SKM-1 treated with dmso at 0.1 percent for 144 hours (cell line): ENCODE measurements around the gene ANO10.

Experiments used
- DNase-seq: peaks from one replicate; lab custom pipeline; 2025; ENCODE audit not compliant: unreplicated experiment; lab: John Stamatoyannopoulos, UW

Gene ANO10

DNA sequence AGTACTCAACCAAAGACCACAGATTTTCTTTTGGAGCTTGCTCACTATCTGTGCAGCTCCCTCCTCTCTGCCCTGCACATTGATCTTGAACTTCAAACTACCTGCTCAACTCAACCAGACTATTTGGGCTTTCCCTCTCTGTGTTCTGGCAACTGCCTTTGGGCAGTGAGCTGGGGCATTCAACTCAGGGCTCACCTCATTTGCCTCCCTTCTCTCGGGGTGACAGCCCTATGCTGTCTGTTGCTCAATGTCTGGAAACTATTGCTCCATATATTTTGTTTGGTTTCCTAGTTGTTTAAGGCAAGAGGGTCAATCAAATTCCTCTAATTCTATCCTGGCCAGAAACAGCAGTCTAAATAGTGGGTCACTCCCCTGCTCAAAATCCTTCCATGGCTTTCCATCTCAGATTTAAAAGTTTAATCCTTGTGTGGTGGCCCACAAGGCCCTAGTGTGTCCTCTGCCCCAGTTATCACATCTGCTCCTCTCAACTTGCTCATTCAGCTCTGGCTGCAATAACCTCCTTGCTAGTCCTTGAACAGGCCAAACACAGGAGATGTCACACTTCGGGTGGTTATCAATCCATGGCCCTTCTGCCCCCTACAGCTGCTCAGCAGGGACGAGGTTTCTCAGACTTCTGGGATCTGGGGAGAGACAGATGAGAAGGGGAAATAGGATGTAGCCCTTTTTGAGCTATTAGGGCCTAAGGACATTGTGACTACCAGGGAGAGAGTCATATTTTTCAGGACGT lies 267.7 kb downstream of the ANO10 start:
- DNase-seq, result no peak

DNA sequence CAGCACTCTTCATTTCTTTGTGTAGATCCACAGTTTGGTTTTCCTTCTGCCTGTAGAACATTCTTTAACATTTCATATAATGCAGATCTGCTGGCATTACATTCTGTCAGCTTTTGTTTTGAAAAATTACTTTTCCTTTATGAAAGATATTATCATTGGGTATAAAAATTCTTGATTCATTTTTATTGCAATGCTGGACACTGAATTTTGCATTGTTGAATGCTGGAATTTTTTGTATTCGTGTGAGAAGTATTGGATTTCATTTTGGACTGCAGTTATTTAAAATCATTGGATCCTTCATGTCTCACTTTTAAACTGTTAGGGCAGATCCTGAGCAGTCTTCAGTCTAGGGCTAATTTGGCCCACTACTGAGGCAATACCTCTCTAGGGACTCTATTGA lies 268.4 kb downstream of the ANO10 start:
- no peak for DNase-seq

DNA sequence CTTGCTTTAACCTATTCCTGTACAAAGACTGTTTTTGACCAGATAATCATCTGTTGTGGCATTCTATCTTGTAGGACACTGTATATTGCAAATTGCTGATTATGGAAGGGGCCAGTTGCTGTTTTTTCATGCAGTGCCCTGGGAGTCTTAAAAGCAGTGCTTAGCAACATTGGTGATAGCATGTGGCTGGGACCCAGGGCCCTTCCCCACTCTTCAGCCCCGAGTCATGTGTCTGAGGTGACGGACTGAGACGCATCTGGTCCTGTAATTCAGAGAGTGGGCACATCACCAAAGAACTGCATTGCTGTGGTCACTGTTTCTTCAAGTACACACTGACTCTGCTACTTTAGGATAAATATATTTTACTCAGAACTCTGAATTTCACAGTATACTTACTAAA lies 272.1 kb downstream of the ANO10 start:
- DNase-seq, result no peak

DNA sequence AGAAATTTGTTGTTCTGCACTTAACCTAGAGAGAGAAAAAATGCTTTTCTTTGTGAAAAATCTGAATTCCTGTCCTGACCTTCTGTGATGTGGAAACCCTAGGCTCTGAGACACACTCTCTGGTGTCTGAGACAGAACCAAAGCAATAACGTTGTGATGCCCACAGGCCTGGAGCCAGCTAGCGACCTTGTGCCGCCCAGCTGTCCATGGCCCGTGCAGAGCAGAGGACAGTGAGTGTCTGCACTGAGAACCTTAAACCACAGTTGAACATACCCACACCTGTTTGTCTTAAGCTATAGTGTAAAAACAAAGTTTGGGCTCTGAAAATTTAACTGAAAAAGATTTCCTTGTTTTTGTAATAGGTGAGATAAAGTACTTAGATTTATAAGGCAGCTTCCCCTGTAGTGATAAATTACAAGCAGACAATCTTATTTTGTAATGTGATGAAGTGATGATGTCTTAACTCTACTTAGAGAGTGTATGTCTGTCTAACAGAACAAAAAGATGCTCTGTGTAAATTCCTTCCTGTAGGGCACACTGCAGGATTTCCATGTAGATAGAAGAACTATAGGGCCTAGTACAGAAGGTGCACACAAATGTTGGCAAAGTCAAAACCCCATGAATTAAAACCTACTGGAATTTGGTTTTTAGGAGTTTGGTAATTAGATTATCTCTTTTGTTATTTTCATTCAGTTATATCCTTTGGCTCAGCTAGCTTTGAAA lies 272.8 kb downstream of the ANO10 start:
- DNase-seq, result no peak

DNA sequence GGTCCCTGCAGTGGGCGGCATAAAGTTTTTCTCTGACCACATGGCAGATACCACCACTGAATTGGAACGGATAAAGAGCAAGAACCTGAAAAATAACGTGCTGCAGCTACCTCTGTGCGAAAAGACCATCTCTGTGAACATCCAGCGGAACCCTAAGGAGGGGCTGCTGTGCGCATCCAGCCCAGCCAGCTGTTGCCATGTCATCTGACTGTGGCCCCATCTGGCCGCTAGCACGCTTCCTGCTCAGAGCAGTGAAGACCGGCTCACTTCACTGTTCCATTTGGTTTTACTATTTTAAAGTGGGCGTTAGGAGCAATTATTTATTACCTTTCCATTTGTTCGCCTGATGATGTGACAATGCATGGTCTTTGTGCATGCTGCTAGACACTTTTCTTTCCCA lies 273.5 kb downstream of the ANO10 start:
- no peak for DNase-seq

DNA sequence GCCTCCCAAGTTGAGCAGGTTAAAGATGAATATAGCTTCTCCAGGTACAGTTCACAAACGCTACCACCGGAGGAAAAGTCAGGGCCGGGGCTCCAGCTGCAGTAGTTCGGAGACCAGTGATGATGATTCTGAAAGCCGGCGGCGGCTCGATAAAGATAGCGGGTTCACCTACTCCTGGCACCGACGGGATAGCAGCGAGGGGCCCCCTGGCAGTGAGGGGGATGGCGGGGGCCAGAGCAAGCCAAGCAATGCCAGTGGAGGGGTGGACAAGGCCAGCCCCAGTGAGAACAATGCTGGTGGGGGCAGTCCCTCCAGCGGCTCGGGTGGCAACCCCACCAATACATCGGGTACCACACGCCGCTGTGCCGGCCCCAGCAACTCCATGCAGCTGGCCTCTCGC lies 274.0 kb downstream of the ANO10 start:
- DNase-seq, result no peak

DNA sequence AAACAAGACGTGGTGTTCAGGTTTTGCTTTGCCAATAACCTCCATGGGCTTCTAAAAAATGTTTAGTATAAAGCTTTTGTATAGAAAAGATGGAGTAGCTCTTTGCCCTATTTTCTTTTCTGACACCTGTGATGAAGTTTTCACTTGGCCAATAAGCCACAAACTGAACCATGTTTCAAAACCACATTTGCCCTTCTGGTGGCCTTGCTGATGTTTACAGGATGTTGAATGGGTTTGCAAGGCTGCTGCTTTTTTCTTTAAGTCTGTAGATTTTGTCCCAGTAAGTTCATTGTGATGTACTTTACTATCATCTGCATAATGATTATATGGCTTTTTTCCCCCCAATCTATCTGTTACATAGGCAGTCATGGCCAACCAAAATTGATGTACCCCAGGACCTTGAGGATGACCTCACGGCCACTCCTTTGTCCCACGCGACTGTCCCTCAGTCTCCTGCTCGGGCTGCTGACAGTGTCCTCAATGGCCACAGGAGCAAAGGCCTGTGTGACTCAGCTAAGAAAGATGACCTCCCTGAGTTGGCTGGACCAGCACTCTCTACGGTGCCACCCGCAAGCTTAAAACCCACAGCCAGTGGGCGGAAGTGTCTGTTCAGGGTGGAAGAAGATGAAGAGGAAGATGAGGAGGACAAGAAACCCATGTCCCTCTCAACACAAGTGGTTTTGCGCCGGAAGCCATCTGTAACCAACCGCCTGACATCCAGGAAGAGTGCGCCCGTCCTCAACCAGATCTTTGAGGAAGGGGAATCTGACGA lies 274.6 kb downstream of the ANO10 start:
- no peak for DNase-seq

DNA sequence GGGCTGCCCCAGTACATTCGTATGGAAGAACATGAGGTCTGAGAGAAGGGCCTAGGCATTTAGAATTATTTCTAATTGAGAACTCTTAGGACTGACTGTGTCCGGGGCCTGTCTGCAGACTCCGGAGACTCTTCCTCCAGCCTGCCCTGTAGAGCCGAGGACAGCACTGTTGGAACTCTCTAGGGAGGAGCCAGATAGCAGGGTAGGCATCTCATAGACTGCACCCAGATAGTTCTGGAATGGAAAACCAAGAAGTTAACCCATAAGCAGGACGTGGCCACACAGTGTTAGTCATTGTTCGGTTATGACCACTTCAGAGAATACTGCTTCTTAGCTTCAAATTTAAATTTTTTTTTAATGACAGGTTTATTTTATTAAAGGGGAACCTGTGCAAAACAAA lies 275.9 kb downstream of the ANO10 start:
- DNase-seq, result no peak

DNA sequence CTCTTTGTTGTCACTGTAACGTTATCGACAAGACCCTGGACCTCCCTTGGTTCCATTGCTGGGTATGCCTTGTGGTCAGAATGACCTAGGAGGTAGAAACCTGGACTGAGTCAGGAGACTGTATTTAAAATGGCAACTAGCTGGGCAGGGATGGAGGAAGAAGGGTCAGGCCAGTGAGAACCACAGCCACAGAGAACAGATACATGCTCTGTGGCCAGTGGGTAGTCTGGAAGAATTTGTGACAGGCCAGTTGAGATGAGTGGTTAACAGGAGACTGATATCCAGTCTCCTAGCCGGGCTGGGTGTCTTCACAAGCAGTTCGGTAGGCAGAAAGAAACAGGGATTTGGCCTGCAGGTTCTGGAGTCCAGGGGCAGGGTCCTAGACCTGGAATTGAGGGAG lies 276.6 kb downstream of the ANO10 start:
- no peak for DNase-seq

DNA sequence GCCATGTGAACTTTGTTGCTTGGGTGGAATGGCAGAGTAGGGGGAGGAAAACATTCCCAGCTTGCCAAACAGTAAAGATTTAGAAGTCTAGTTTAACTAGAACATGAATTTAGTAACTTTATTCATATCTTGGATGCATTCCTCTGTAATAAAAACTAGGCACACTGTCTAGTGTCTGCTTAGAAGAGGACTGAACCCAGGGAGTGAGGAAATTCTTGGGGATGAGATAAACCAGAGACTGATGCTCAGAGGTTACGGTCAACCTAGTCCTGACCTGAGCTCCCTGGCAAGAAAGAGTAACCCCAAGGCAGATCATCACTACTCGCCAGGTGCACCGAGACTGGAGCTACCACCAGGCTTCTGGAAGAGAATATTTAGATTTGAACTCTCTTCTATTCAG lies 277.3 kb downstream of the ANO10 start:
- no peak for DNase-seq

DNA sequence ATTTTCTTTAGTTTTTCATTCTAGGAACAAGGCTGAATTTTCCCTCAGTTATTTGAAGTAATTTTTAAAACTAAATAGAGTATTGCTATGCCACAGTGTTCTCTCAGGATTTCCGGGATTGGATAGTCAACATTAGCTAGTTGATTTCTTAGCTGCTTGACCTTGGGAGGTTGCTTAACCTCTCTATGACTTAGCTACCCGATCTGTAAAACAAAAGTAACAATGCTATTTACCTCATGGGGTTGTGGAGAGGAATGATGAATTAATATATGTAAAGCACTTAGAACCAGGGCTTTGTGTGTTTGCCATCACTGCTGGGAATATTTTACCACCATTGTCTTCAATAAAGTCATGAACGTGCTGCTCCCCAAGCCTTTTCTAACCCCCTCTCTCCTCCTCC lies 278.0 kb downstream of the ANO10 start:
- no peak for DNase-seq

DNA sequence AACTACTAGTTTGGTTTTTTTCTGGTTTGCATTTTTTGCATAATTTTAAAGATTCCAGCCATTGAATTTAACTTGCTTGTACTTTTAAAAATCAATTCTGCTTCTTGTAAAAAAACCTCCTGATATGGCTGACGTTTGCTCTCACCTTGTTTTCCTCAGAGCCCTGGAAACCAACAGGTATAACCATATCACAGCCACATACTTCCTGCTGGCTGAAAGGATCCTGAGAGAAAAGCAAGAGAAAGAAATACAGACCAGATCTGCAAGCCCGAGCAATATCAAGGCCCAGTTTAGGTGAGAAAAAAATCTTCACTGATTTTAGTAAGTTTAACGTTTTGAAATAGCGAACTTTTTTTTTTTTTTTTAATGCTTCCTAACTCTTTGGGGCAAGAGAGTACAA lies 278.6 kb downstream of the ANO10 start:
- no peak for DNase-seq

DNA sequence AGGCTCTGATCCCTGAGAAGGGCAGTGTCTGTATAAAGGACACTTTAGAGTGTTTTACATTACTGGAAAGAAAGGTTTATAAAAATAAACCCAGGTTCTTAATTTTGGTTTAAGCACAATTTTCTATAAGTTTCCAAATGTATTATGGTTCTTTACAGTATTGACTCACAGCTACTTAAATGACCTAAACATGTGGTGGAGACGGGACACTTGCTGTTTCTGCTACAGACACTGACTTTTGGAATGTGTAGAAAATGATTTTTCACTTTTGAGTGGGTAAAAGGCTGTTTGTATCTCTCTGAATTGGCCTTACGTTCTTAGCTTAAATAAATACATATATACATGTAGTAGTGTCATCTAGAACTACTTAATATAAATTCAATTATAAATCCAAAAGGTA lies 280.0 kb downstream of the ANO10 start:
- no peak for DNase-seq

DNA sequence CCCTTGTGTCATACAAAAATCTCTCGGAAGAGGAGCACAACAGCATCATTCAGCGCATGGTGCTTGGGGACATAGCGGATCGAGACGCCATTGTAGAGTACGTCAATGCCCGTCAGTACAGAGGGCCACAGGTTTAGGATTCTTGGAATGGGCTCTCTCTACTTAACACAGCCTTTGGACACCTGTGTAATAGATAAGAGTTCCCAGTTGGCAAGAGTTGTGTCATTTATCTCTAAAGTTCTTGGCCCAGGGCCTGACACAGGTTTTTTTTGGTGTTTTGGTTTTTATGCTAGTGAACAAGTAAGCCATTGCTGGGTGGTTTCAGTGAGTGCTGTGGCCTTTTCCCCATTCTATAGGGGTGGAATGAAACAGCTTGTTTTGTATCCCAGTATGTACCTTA lies 281.4 kb downstream of the ANO10 start:
- no peak for DNase-seq

DNA sequence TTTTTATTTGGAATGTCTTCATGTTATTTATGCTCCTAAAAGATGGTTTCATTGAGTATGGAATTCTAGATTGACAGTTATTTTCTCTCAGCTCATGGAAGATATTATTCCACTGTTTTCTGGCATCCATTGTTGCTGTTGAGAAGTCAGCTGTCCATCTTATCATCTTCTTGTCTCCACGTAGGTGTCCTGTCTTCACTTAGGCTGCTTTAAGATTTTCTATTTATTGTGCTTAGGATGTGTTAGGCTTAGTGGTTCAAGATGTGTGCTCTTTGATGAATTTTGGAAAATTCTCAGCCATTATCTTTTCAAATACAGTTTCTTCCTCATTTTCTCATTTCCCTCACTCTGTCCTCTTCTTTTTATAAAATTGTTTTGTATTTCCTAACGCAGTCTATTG lies 283.5 kb downstream of the ANO10 start:
- no peak for DNase-seq

DNA sequence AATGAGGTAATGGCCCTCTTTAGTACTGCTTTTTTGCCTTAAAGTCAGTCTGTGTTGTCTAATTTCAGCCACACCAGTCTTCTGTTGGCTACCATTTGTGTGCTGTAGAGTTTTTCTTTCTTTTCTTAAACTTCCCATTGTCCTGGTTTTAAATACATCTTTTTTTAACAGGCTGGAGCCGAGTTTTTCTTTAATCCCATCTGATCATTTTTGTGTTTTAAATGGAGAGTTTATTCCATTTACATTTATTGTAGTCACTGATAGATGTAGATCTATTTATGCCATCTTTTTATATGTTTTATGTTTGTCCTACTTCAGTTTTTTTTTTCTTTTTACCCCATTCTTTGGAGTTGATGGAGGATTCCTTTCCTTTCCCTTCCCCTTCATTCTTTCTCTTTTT lies 286.0 kb downstream of the ANO10 start:
- DNase-seq, result no peak

DNA sequence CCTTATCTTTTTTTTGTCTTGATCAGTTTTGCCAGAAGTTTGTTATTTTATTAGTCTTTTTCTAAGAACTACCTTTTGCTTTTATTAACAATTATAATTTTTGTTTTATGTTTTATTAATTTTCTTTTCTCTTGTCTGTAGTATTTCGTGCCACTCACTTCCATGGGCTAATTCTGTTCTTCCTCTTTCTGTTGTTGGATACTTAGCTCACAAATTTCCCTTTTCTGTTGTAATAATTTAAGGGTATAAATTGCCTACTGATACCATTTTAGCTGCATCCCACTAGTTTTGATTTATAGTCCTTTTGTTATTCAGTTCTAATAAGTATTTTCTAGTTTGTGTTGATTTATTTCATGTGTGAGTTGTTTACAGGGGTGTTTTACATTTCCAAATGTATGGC lies 286.8 kb downstream of the ANO10 start:
- DNase-seq, result no peak

DNA sequence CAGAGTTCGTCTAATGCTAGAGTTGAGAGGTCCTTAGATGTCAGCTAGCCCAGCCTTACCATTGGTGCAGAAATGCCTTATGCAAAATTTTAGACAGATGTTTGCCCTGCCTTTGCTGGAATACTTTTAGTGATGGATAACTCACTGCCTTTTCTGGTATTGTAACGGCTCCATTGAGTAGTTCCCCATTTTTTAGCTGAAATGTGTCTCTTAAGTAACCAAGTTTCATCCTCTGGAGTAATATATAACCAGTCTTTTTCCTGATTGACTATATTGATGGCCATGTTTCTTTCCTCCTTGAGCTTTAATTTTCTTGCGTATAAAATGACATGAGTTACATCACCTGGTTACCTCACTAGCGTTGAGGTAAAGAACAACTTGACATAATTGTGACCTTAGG lies 290.4 kb downstream of the ANO10 start:
- no peak for DNase-seq

DNA sequence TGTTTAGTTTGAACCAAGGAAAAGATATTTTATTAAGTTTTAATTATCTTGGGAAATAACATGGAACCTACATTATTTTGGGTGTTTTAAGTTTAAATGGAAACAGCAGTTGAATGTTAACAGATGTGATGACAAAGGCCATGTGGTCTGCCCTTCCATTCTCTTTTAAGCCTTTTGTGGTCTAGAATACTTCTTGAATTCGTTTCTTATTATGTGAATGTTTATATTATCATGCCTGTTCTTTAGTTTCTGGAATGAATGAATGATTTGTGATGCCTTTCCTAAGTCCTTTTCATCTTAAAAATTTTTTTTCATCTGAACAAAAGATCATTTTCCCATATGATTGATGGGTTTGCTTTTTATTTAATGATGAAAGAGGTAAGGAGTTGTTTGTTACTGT lies 290.8 kb downstream of the ANO10 start:
- no peak for DNase-seq

DNA sequence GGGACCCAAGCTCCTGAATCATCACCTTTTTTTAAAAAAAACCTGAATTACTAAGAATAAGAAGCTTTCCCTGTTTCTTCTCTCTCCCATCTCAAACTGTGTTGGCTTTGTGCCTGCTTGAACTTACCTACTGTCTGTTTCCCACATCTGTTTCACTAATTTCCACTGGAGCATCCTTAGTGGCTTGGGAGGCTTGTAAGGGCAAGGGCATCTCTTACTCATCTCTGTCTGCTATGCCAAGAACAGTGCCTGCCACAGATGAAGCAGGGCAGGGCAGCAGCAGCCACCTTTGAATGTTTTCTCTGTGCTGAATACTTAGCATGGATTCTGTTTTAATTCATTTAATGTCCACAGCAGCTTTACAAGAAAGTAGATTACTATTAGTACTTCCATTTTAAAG lies 293.2 kb downstream of the ANO10 start:
- DNase-seq, result no peak

DNA sequence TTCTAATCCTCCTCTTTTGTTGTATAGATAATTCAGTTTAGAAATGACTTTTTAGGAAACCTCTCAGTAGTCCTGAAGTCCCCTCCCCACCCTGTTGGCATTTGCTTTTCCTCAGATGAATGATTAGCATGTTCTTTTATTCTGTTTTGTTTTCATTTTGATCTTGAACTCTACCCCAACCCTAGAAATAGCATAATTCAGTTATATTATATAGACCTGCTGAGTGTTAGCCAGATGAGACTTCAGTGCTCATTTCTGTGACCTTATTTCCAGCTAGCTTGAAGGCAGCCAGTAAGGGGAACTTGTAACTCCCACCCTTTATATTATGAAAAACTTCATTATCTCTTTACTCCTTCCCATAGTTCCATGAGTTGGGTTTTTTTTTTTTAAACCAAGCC lies 294.2 kb downstream of the ANO10 start:
- DNase-seq, result no peak

DNA sequence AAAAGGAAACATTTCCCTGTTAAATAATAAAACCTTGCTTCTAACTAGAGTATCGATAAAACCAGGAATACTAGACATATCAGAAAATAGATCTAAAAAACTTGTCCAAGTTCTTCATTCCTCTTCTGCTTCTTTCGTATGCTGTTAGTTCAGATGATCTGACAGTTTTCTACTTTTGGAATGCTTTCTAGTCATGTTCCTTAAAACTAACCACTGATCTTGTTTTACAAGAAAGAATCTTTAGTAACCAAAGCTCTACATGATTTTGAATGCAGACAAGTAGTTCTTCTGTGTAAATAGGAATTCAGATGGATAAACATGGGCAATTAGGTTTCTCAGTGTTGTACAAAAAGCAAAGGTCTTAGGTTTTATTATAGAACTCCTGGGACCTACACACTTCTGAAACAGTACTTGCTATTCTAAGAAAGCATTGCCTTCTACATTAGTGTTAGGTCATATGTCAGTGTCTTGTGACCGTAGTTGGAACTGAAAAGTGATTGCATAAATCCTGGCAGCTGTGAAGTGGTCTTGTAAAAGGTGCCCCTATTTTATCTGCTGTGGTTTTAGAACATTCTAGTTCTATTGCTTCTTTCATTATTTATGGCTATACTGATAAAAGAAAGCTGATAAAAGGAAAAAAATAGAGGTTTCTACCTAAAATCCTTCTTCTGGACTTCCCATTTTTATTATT lies 294.8 kb downstream of the ANO10 start:
- DNase-seq, result no peak
